NAMALWA (cell line): ENCODE data around the gene TRPC4AP.

ENCODE experiments used
- DNase-seq: peaks from one replicate; pipeline ENCODE4 v3.0.0-alpha.2; 2015; ENCODE audit warnings: low spot score

TRPC4AP gene

GRCh38 chr20:35001596-35002362 is 90.8 kb downstream of the TRPC4AP start:
- DNase-seq = peak; percentile 35

- DNase-seq = no peak
These were observed 91.5 kb downstream of the TRPC4AP start for GRCh38 chr20:35000922-35001595.

GRCh38 chr20:35000311-35000921 is 92.2 kb downstream of the TRPC4AP start:
- DNase-seq = peak; percentile 43

GRCh38 chr20:34999782-35000181 is 92.8 kb downstream of the TRPC4AP start:
- no peak for DNase-seq

GRCh38 chr20:34999021-34999451 is 93.6 kb downstream of the TRPC4AP start:
- no peak for DNase-seq

GRCh38 chr20:34998331-34998950 is 94.2 kb downstream of the TRPC4AP start:
- no peak for DNase-seq

GRCh38 chr20:34997774-34998173 is 94.8 kb downstream of the TRPC4AP start:
- DNase-seq = no peak

- no peak for DNase-seq
These were observed 95.5 kb downstream of the TRPC4AP start for GRCh38 chr20:34997131-34997561.

- no peak for DNase-seq
These were observed 96.2 kb downstream of the TRPC4AP start for GRCh38 chr20:34996243-34997028.

- DNase-seq = no peak
These were observed 96.9 kb downstream of the TRPC4AP start for GRCh38 chr20:34995696-34996095.

- DNase-seq = no peak
These were observed 97.4 kb downstream of the TRPC4AP start for GRCh38 chr20:34995192-34995591.

- no peak for DNase-seq
These were observed 98.0 kb downstream of the TRPC4AP start for GRCh38 chr20:34994509-34995131.

GRCh38 chr20:34993941-34994508 is 98.6 kb downstream of the TRPC4AP start:
- no peak for DNase-seq

- no peak for DNase-seq
These were observed 99.7 kb downstream of the TRPC4AP start for GRCh38 chr20:34992751-34993417.

- DNase-seq = no peak
These were observed 101.9 kb downstream of the TRPC4AP start for GRCh38 chr20:34990661-34991214.

- DNase-seq = no peak
These were observed 102.4 kb downstream of the TRPC4AP start for GRCh38 chr20:34990231-34990630.

GRCh38 chr20:34989670-34990069 is 102.9 kb downstream of the TRPC4AP start:
- DNase-seq = no peak

- DNase-seq = no peak
These were observed 103.5 kb downstream of the TRPC4AP start for GRCh38 chr20:34989118-34989517.

- no peak for DNase-seq
These were observed 104.4 kb downstream of the TRPC4AP start for GRCh38 chr20:34988191-34988540.
